Forelimb muscle (tissue), 1 donor: ENCODE data around the gene CACNA2D1. TPM values are rescaled to one million over a fixed set of nuclear protein-coding genes. Genes with fewer than 3 reads are reported as not detected.
"Not testable (repeated sequence)": the region's sequence is repeated elsewhere in the genome, so short reads cannot be mapped to it uniquely, and the experiment has no call there.

Experiments
- DNase-seq: peaks from one replicate; pipeline ENCODE4 v3.0.0-alpha.2; 2013; ENCODE audit warnings: low read depth
- polyA plus RNA-seq: library from polyadenylated mRNA; unstranded; fragments of 120-200 nt; gene quantifications from one replicate; pipeline ENCODE4 v1.2.1, GENCODE V29; 2013; ENCODE audit not compliant: insufficient read length

Gene CACNA2D1
- polyA plus RNA-seq, 1 donor: 131 TPM

DNA sequence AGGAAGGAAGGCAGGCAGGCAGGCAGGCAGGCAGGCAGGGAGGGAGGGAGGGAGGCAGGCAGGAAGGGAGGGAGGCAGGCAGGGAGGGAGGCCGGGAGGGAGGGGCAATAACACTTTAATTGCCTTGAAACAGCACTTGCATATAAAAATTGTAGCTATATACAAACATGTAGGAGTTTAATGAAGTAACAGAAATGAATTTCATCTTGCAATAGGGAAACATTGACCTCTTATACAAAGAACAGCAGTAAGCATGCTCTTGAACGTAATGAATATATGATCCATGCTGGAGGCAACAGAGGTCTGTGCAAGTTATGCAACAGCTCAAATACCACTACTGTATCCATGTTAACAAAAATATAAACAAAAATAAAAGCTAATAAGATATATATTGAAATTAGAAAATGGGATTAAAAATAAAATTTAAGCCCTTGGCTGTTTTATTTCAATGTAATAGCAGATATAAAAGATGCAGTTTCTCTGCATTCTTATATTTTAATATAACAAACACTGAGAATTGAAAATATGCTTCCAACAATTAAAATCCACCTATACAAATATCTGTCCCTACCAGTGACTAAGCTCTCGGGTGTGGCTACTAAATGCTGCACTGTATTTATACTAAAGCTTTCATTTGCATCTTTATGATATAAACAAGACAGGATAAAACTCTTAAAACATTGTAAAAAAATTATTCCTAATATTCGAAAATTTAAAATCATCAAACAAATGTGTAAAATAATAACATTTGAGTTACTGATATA is 50.3 kb downstream of the CACNA2D1 start:
- no peak for DNase-seq

DNA sequence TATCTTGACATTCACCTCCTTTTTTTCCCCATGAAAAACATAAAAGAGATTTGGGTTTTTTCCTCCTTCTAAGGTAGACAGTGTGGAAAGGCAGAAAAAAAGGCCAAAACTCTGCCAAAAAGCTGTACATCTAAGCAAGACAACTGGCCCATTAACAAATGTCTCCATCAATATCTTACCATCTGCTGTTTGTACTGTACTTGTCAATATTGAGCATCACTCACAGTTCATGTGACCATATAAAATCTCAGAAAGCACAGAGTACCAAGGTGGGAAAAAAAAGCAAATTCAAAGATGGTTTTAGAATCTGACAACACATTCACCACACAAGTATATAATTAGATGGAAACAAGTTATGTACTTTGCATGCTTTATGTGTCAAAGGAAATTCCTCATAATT is 52.6 kb downstream of the CACNA2D1 start:
- no peak for DNase-seq

- no peak for DNase-seq
Measured at GRCh38 chr7:82389876-82390275, 53.7 kb downstream of the CACNA2D1 start.

DNA sequence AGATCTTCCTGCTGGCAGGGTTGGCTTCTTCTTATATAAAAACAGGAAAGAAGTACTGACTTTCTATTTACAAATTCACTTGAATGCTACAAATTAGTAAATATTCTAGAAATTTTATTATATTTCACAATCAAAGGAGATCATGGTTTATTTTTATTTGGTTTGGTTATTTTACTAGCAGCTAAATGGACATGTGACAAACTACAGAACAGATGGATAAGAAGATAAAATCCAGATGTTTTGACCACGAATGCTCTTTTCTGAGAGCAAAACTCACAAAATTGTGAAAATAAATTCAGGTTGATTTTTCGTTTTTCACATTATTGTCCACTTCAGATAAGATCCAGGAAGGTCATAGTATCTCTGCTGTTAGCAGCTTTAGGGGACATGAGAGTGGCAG is 55.4 kb downstream of the CACNA2D1 start:
- no peak for DNase-seq

- not testable (repeated sequence) for DNase-seq
Measured at GRCh38 chr7:82386571-82386970, 57.0 kb downstream of the CACNA2D1 start.

DNA sequence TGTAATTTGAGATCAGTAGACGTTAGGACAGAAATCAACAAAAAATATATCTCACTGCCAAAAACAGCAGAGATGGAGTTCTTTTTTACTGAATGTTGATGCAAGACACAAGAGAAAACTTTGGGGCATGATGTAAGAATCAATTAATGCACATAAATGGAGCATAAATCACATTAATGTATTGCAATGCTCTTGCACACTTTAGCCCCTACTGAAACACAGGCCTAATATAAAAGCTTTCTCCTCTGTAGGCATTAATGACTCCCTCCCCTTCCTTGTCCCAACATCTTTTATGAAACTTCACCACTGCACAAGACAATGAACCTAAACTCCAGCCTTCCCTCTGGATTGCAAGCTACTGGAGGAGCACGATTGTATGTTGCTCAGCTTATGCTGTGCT is 58.8 kb downstream of the CACNA2D1 start:
- DNase-seq: no peak

- no peak for DNase-seq
Measured at GRCh38 chr7:82384051-82384464, 59.5 kb downstream of the CACNA2D1 start.

DNA sequence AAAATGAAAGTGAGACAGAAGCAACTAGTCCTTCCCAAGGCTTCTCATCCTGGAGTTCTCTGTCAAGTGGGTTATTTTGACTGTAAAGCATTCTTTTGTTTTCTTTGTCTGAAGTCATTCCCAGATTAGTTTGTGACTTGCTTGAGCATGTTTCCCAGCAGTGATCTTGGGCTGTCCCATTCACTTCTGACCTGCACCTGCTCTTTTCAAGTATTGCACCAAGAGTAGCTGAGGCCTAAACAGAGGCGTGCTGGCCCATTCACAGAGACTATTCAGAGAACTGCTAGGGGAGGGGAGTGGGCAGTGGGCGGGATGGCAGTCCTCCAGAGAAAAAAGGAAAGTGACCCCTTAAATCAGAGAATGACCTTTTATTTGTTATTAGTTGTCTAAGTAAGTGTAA is 61.3 kb downstream of the CACNA2D1 start:
- no peak for DNase-seq

GRCh38 chr7:82376739-82377138 is 66.8 kb downstream of the CACNA2D1 start:
- DNase-seq: no peak

DNA sequence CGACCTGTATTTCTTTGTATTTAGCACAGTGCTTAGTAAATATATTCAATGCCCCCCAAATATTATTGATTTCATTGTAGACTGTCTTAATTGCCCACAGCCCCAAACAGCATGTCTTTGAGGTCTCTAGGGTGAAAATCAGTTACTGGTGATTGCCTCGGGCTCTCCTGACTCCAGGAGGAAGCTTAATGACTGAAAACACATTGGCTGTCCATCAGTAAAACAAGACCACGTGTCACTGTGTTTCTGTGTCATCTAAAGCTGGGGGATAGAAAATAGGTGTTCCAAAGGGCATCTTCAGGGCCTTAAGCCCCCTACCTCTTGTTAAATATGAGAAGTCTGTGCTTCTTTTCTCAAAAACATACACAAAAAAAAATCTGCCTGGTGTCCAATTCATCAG is 67.9 kb downstream of the CACNA2D1 start:
- no peak for DNase-seq

- no peak for DNase-seq
Measured at GRCh38 chr7:82375129-82375528, 68.4 kb downstream of the CACNA2D1 start.

DNA sequence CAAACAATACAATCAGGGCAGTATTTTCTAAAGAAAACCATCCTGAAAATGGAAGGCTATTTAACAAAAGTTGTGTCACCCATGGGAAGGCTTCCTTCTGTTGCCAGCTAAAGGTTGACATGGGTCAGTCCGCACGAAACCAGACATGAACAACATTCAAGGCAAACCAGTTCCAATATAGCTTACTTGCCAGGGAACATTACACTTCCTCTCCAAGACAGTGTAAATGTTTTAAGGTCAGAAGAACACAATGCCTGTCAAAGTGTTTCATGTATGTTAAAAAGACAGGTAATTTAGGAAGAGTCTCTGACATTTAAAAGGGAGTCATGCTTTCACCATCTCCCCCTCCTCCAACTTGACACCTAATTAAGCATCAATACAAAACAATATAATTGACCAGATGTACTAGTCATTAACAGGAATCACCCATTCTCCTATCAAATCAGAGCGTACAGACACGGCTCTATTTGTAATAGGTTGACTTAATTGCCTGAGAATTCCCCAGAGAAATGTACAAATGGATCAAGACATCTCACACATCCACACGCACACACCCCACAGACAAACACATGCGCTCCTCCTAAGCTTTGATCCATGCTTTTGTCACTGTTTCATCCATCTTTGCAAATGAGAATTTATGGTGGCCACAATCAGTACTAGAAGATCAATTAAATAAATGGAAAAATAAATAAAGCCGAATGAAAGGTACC is 69.5 kb downstream of the CACNA2D1 start:
- no peak for DNase-seq

DNA sequence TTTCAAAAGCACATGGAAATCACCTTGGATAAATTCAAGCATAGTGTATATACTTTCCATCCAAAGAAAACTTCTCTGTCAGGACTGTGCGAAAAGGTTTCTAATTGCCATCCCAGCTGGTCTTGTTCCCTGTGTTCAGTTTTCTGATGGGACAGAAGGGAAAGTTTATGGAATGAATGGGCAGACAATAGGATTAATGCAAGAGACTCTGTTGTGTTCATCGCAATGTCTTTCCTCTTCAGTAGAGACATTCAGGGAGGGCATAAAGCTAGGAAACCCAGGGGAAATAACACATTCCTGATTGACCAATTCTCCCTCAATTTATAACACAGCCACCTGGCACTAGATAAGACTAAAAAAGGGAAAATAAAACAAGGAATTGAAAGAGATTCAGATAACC is 78.9 kb downstream of the CACNA2D1 start:
- no peak for DNase-seq

- DNase-seq: no peak
Measured at GRCh38 chr7:82364048-82364447, 79.5 kb downstream of the CACNA2D1 start.

DNA sequence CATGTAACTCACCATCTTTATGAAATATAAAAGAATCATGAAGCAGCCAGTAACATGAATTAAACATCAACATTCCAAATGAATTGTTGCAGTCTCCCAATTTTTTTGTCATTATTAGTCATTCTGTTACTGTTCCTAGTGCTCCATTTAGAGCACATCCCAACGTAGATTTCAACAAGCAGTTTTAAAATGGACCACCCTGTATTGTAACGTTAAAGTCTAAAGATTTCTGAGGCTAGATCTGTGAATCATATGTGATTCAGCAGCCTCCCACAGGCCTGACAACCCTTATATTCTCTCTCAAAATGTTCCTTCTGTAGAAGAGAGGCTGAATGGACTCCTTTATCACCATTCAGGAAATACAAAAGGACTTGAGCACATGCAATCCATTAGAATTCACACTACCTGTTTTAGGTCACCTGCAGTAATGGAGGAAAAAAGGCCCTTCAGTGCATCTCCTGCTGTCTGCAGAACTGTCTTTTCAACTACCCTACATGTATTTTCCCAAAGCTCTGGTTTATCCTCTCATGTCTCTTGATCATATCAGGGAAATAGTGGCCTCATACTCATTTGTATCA is 81.4 kb downstream of the CACNA2D1 start:
- no peak for DNase-seq

DNA sequence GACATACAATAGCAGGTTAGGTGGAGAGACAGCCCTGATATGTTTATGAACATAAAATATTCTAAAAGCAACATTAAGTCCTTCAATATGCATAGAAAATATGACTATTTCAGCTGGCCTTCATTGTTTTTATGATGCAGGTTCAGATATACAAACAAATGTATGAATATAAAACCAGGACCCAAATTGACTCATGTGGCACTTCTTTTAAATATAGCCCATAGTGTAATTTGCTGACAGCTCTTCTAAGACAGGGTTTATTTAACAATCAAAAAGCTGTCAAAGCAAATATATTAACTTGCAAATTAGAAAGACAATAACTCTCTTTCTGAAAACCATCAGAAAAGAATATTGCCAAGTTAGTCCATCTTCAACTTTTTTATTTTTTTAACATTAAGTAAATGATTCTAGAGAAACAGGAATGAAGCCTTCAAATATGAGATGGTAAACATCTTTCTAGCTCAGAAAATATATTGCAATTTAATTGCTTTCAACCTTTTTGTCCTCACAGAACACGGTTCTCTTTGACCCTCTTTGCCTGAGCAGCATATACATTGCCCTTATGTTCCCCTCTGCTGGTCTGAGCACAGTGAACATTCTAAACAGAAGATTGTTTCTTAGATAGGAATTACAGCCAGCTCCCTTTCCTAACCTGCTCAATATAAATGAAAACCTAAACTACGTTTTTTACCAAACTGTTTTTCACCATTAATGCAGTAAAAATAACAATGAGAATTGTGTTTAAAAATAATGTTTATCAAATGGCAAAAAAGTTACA is 82.8 kb downstream of the CACNA2D1 start:
- DNase-seq: no peak

- no peak for DNase-seq
Measured at GRCh38 chr7:82359426-82359825, 84.2 kb downstream of the CACNA2D1 start.

GRCh38 chr7:82358923-82359322 is 84.7 kb downstream of the CACNA2D1 start:
- no peak for DNase-seq

- DNase-seq: no peak
Measured at GRCh38 chr7:82358009-82358578, 85.5 kb downstream of the CACNA2D1 start.

DNA sequence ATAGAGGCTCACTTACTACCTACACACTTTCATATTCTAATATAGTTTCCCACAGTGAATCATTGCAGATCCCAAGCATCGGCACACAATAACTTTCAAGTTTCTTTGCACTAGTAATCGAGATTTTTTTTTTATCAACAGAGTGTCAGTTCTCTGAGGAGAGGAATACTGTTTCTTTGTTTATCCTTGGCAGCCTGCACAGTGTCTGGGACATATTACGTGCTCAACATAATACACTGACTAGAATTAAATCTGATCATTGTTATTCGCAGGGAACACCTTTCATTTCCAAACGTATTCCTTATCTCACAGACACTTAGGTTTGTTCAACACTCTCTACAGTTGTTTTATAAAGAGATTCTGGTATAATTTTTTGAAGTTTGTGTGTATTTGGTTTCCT is 95.3 kb downstream of the CACNA2D1 start:
- no peak for DNase-seq

DNA sequence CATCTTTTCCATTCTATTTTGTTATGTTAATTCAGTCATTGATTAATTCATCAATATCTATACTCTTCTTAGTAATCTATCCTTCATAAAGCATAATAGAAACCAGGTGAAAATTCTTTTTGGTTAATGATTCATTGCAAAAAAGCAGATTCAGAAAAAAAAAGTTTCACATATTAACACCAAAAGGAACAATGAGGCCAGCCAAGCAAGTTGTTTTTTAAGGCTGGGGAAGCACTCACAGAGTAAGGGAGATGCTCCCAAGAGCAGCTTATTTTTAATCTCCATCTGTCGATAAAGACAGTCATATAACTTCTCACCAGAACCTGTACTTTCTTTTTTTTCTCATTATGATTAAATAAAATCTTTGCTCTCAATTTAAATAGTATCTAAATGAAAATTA is 95.8 kb downstream of the CACNA2D1 start:
- no peak for DNase-seq

DNA sequence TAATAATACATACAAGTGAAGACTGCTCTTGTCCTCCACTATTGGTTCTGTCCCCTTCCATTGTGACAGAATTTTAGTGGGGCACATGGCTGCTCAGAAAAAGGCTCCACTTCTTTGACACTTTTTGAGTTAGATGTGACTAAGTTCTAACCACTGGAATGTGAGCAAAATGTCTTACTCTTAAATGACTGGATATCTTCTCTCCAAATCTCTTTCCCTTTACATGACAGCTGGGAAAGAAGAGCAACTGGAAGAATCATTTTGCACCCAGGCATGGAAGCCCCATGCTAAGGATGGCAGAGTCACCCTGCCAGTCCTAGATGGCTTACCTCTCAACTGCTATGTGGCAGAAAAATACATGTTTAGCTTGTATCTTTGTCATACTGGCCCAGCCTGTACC is 97.7 kb downstream of the CACNA2D1 start:
- no peak for DNase-seq
